Measurements from ENCODE around the gene FAM118B.

The FAM118B gene

GRCh38 chr11:126202646-126203359 is 8.8 kb upstream of the FAM118B start:
- Histone ChIP-seq H3K36me3 (ENCODE audit: insufficient read depth, low read length) (peaks cover 90% of the 10 kb centered on the region), H3K9ac (ENCODE audit: insufficient read length) (no peak overlapping the region), H3K27ac (no peak overlapping the region), H3K4me3 (no peak overlapping the region), H3K9me3 (ENCODE audit: low read depth, low read length) (no peaks in the 10 kb centered on the region)
- TF ChIP-seq POLR2AphosphoS5 (IDR thresholded peaks at IDR 0.05; ENCODE audit: borderline replicate concordance, low read depth, low read length): no peak
- TF ChIP-seq EZH2 (IDR thresholded peaks at IDR 0.05): no peak
- TF ChIP-seq FOXP2 (optimal IDR thresholded peaks at IDR 0.05; ENCODE audit: control extremely low read depth, extremely low read length, insufficient read depth): no peak
- DNase-seq (ENCODE audit: low read depth, low spot score): no peak

- peaks cover 91% of the 10 kb centered on the region for H3K36me3 ChIP-seq (ENCODE audit: insufficient read depth, low read length)
- H3K9ac ChIP-seq (ENCODE audit: insufficient read length): no peak overlapping the region
- H3K4me3 ChIP-seq: no peak overlapping the region
- no peak overlapping the region for H3K27ac ChIP-seq
- no peaks in the 10 kb centered on the region for H3K9me3 ChIP-seq (ENCODE audit: low read depth, low read length)
- no peak for DNase-seq (ENCODE audit: low read depth, low spot score)
- TF ChIP-seq EZH2 (IDR thresholded peaks at IDR 0.05) (no peak), FOXP2 (optimal IDR thresholded peaks at IDR 0.05; ENCODE audit: control extremely low read depth, extremely low read length, insufficient read depth) (no peak), POLR2AphosphoS5 (IDR thresholded peaks at IDR 0.05; ENCODE audit: borderline replicate concordance, low read depth, low read length) (no peak)
Observed at GRCh38 chr11:126205359-126205758, 6.2 kb upstream of the FAM118B start.

GRCh38 chr11:126207896-126208295 is 3.7 kb upstream of the FAM118B start:
- no peaks in the 10 kb centered on the region for H3K9me3 ChIP-seq (ENCODE audit: low read depth, low read length)
- H3K9ac ChIP-seq (ENCODE audit: insufficient read length): no peak overlapping the region
- DNase-seq (ENCODE audit: low read depth, low spot score): no peak
- H3K27ac ChIP-seq: no peak overlapping the region
- no peak overlapping the region for H3K4me3 ChIP-seq
- H3K36me3 ChIP-seq (ENCODE audit: insufficient read depth, low read length): peaks cover 66% of the 10 kb centered on the region
- TF ChIP-seq POLR2AphosphoS5 (IDR thresholded peaks at IDR 0.05; ENCODE audit: borderline replicate concordance, low read depth, low read length) (no peak), EZH2 (IDR thresholded peaks at IDR 0.05) (no peak), FOXP2 (optimal IDR thresholded peaks at IDR 0.05; ENCODE audit: control extremely low read depth, extremely low read length, insufficient read depth) (no peak)

GRCh38 chr11:126210871-126211235 is 729 bp upstream of the FAM118B start:
- H3K4me3 ChIP-seq: peak overlapping the region; percentile 100
- no peak overlapping the region for H3K27ac ChIP-seq
- H3K9me3 ChIP-seq (ENCODE audit: low read depth, low read length): no peaks in the 10 kb centered on the region
- DNase-seq (ENCODE audit: low read depth, low spot score): no peak
- no peak for TF ChIP-seq POLR2AphosphoS5 (IDR thresholded peaks at IDR 0.05; ENCODE audit: borderline replicate concordance, low read depth, low read length)
- TF ChIP-seq EZH2 (IDR thresholded peaks at IDR 0.05): no peak
- TF ChIP-seq FOXP2 (optimal IDR thresholded peaks at IDR 0.05; ENCODE audit: control extremely low read depth, extremely low read length, insufficient read depth): no peak
- H3K9ac ChIP-seq (ENCODE audit: insufficient read length): peak overlapping the region; percentile 97
- H3K36me3 ChIP-seq (ENCODE audit: insufficient read depth, low read length): peaks cover 36% of the 10 kb centered on the region

GRCh38 chr11:126212089-126212660 is 593 bp downstream of the FAM118B start:
- Histone ChIP-seq H3K27ac (no peak overlapping the region), H3K9ac (ENCODE audit: insufficient read length) (peak overlapping the region; percentile 91), H3K36me3 (ENCODE audit: insufficient read depth, low read length) (peaks cover 24% of the 10 kb centered on the region), H3K9me3 (ENCODE audit: low read depth, low read length) (no peaks in the 10 kb centered on the region), H3K4me3 (peak overlapping the region; percentile 100)
- DNase-seq (ENCODE audit: low read depth, low spot score): no peak
- no peak for TF ChIP-seq POLR2AphosphoS5 (IDR thresholded peaks at IDR 0.05; ENCODE audit: borderline replicate concordance, low read depth, low read length)
- TF ChIP-seq FOXP2 (optimal IDR thresholded peaks at IDR 0.05; ENCODE audit: control extremely low read depth, extremely low read length, insufficient read depth): no peak
- no peak for TF ChIP-seq EZH2 (IDR thresholded peaks at IDR 0.05)

GRCh38 chr11:126214441-126214840 is 2.9 kb downstream of the FAM118B start:
- H3K27ac ChIP-seq: no peak overlapping the region
- no peak for DNase-seq (ENCODE audit: low read depth, low spot score)
- no peak for TF ChIP-seq FOXP2 (optimal IDR thresholded peaks at IDR 0.05; ENCODE audit: control extremely low read depth, extremely low read length, insufficient read depth)
- no peak for TF ChIP-seq POLR2AphosphoS5 (IDR thresholded peaks at IDR 0.05; ENCODE audit: borderline replicate concordance, low read depth, low read length)
- no peak for TF ChIP-seq EZH2 (IDR thresholded peaks at IDR 0.05)

GRCh38 chr11:126214841-126215240 is 3.3 kb downstream of the FAM118B start:
- peaks cover 4% of the 10 kb centered on the region for H3K36me3 ChIP-seq (ENCODE audit: insufficient read depth, low read length)
- no peaks in the 10 kb centered on the region for H3K9me3 ChIP-seq (ENCODE audit: low read depth, low read length)
- no peak for TF ChIP-seq POLR2AphosphoS5 (IDR thresholded peaks at IDR 0.05; ENCODE audit: borderline replicate concordance, low read depth, low read length)
- no peak for TF ChIP-seq EZH2 (IDR thresholded peaks at IDR 0.05)
- no peak for TF ChIP-seq FOXP2 (optimal IDR thresholded peaks at IDR 0.05; ENCODE audit: control extremely low read depth, extremely low read length, insufficient read depth)
- H3K4me3 ChIP-seq: no peak overlapping the region
- DNase-seq (ENCODE audit: low read depth, low spot score): no peak
- no peak overlapping the region for H3K27ac ChIP-seq
- H3K9ac ChIP-seq (ENCODE audit: insufficient read length): no peak overlapping the region

More at GRCh38 chr11:126214441-126214840, 2.9 kb downstream of the FAM118B start:
- H3K9me3 ChIP-seq (ENCODE audit: low read depth, low read length): no peaks in the 10 kb centered on the region
- no peak overlapping the region for H3K4me3 ChIP-seq
- H3K9ac ChIP-seq (ENCODE audit: insufficient read length): no peak overlapping the region
- H3K36me3 ChIP-seq (ENCODE audit: insufficient read depth, low read length): peaks cover 8% of the 10 kb centered on the region

GRCh38 chr11:126216526-126217305 is 5.1 kb downstream of the FAM118B start:
- Histone ChIP-seq H3K9ac (ENCODE audit: insufficient read length) (no peak overlapping the region), H3K27ac (no peak overlapping the region), H3K36me3 (ENCODE audit: insufficient read depth, low read length) (no peaks in the 10 kb centered on the region), H3K4me3 (no peak overlapping the region), H3K9me3 (ENCODE audit: low read depth, low read length) (no peaks in the 10 kb centered on the region)
- no peak for DNase-seq (ENCODE audit: low read depth, low spot score)
- TF ChIP-seq FOXP2 (optimal IDR thresholded peaks at IDR 0.05; ENCODE audit: control extremely low read depth, extremely low read length, insufficient read depth) (no peak), EZH2 (IDR thresholded peaks at IDR 0.05) (no peak), POLR2AphosphoS5 (IDR thresholded peaks at IDR 0.05; ENCODE audit: borderline replicate concordance, low read depth, low read length) (no peak)

Measured in SK-N-MC (cell line).